B cell (primary cell): ENCODE measurements around the gene ACTR1B. TPM values are rescaled to one million over a fixed set of nuclear protein-coding genes. Genes with fewer than 3 reads are reported as not detected.

Experiments
- ATAC-seq: fragments of 200-7000 bp; cut with Tn5 transposase; one replicate; pipeline ENCODE4 v1.10.0; 2021; ENCODE audit warnings: low read depth, mild to moderate bottlenecking, moderate number of reproducible peaks, moderate library complexity
- CTCF ChIA-PET: fragments of 350-600 bp; sonication (Branson Sonifier 250); formaldehyde crosslinking; loops from one replicate; lab custom pipeline; 2021; ENCODE audit warnings: antibody characterized with exemption, inconsistent platforms; lab: Charles Lee
- POLR2A ChIA-PET: fragments of 350-600 bp; sonication (Branson Sonifier 250); formaldehyde crosslinking; loops from one replicate; lab custom pipeline; 2021; ENCODE audit warnings: antibody characterized with exemption; lab: Charles Lee
- DNase-seq: peaks from one replicate; pipeline ENCODE4 v3.0.0; 2013
- H2AFZ ChIP-seq: 2 replicates; pipeline ENCODE4 v1.6.1; 2012; ENCODE audit warnings: mild to moderate bottlenecking, low read depth, low read length; ENCODE audit not compliant: insufficient read depth, poor library complexity, severe bottlenecking
- H3K27ac ChIP-seq, 2 donors: 1 replicate in 1 of 2; 2 replicates in 1 of 2; pipeline ENCODE4 v1.5.1; 2012 to 2013; ENCODE audit warnings: low read length in 2 of 2, mild to moderate bottlenecking in 2 of 2, moderate library complexity in 1 of 2
- H3K27me3 ChIP-seq, 4 experiments: fragments of 200-600 bp in 1 of 4; sonication (generic) in 1 of 4; replicated peaks in 1 of 4; 1 replicate in 2 of 4; 2 replicates in 2 of 4; pipeline versions ENCODE4 v1.6.1 to v1.7.0; 2013 to 2016; ENCODE audit warnings: low read length in 3 of 4, mild to moderate bottlenecking in 2 of 4, mixed read lengths in 1 of 4, moderate library complexity in 1 of 4; ENCODE audit not compliant: insufficient read depth in 4 of 4, control insufficient read depth in 3 of 4; ENCODE audit errors: control extremely low read depth in 1 of 4
- H3K36me3 ChIP-seq, 2 experiments: replicated peaks in 1 of 2; 1 replicate in 1 of 2; 2 replicates in 1 of 2; pipeline versions ENCODE4 v1.6.1 to v1.7.1; 2013; ENCODE audit warnings: low read length in 1 of 2; ENCODE audit not compliant: insufficient read depth in 2 of 2, control insufficient read depth in 1 of 2; ENCODE audit errors: control extremely low read depth in 1 of 2, extremely low read depth in 1 of 2
- H3K4me1 ChIP-seq, 2 donors: fragments of 200-600 bp in 1 of 2; sonication (generic) in 1 of 2; 1 replicate in 1 of 2; 2 replicates in 1 of 2; pipeline versions ENCODE4 v1.5.1 to v1.6.1; 2013 to 2017; ENCODE audit warnings: low read length in 2 of 2; ENCODE audit not compliant: control insufficient read depth in 2 of 2, insufficient read depth in 2 of 2
- H3K4me2 ChIP-seq: replicated peaks from 2 replicates; pipeline ENCODE3; 2012; ENCODE audit warnings: mild to moderate bottlenecking, low read depth, low read length; ENCODE audit not compliant: poor library complexity, severe bottlenecking
- H3K4me3 ChIP-seq, 5 experiments: fragments of 200-600 bp in 1 of 5; sonication (generic) in 1 of 5; 1 replicate in 3 of 5; 2 replicates in 2 of 5; pipeline versions ENCODE4 v1.5.1 to v1.7.0; 2011 to 2016; ENCODE audit warnings: low read length in 4 of 5, mild to moderate bottlenecking in 4 of 5, low read depth in 2 of 5, control low read depth in 1 of 5, moderate library complexity in 1 of 5; ENCODE audit not compliant: insufficient read depth in 1 of 5; ENCODE audit errors: control extremely low read depth in 1 of 5, extremely low read depth in 1 of 5
- H3K79me2 ChIP-seq: fragments of 200-600 bp; sonication (generic); one replicate; pipeline ENCODE4 v1.6.0; 2016; ENCODE audit warnings: low read length; ENCODE audit not compliant: control insufficient read depth, insufficient read depth
- H3K9ac ChIP-seq: fragments of 200-600 bp; sonication (generic); 2 replicates; pipeline ENCODE4 v1.6.1; 2017; ENCODE audit warnings: mild to moderate bottlenecking, low read length, moderate library complexity
- H3K9me3 ChIP-seq, 3 donors: one replicate each; pipeline versions ENCODE4 v1.6.1 to v1.7.1; 2013; ENCODE audit warnings: low read length in 2 of 3; ENCODE audit not compliant: control insufficient read depth in 2 of 3, insufficient read depth in 1 of 3; ENCODE audit errors: control extremely low read depth in 1 of 3
- H4K20me1 ChIP-seq: 2 replicates; pipeline ENCODE4 v1.6.0; 2012; ENCODE audit warnings: mild to moderate bottlenecking, low read length; ENCODE audit not compliant: insufficient read depth, control insufficient read depth, poor library complexity, severe bottlenecking
- H3K27ac Mint-ChIP-seq: one replicate; pipeline ENCODE4 v1.8.0; 2021; ENCODE audit warnings: mixed read lengths
- H3K27me3 Mint-ChIP-seq: one replicate; pipeline ENCODE4 v1.8.0; 2021; ENCODE audit warnings: mixed read lengths
- H3K4me1 Mint-ChIP-seq: one replicate; pipeline ENCODE4 v1.8.0; 2021; ENCODE audit warnings: mixed read lengths
- H3K4me3 Mint-ChIP-seq: one replicate; pipeline ENCODE4 v1.8.0; 2021; ENCODE audit warnings: mixed read lengths
- H3K9me3 Mint-ChIP-seq: one replicate; pipeline ENCODE4 v1.8.0; 2022; ENCODE audit warnings: mixed read lengths; ENCODE audit not compliant: insufficient read depth
- CTCF ChIP-seq: fragments of 200-600 bp; IDR thresholded peaks from one replicate; pipeline ENCODE4 v1.8.0; 2022; ENCODE audit warnings: antibody characterized with exemption, mild to moderate bottlenecking
- EZH2 ChIP-seq: IDR thresholded peaks from 2 replicates; pipeline ENCODE4 v1.6.1; 2012; ENCODE audit warnings: borderline replicate concordance, low read depth, mild to moderate bottlenecking, moderate library complexity, low read length; ENCODE audit not compliant: insufficient read depth, poor library complexity, severe bottlenecking
- WGBS: methylation state at CpG from one replicate; pipeline ENCODE4 v1.1.5; 2013; ENCODE audit warnings: missing lambda C conversion rate; ENCODE audit not compliant: insufficient coverage; 5-methylcytosine and 5-hydroxymethylcytosine counted together
- intact Hi-C: fragments of 100-400 bp; cut with micrococcal nuclease; formaldehyde crosslinking; loops from one replicate; pipeline ENCODE4 v1.10.0; 2022
- polyA plus RNA-seq: library from polyadenylated mRNA; depleted of rRNA; stranded (reverse); fragments of >200 nt; gene quantifications from 2 replicates; pipeline ENCODE4 v1.2.3, GENCODE V29; 2012
- total RNA-seq, 2 donors: library from RNA; stranded (reverse); fragments of 120-200 nt in 1 of 2; gene quantifications; 1 replicate in 1 of 2; 2 replicates in 1 of 2; pipeline versions ENCODE4 v1.2.3 to v1.2.4, GENCODE V29; 2013 to 2022

Gene ACTR1B
- total and polyA plus RNA-seq, 2 donors (not counting 1 experiment from before 2014, with no cell fraction given), result 69.0 to 143 TPM

GRCh38 chr2:97659256-97660043 lies 4.4 kb downstream of the ACTR1B start:
- Histone ChIP-seq H3K4me1 (peaks cover 17 to 25% of the 10 kb centered on the region in 2 donors), H3K27ac (no peak overlapping the region), H3K36me3 (peaks cover 0 to 35% of the 10 kb centered on the region in 2 experiments), H3K9ac (no peak overlapping the region), H3K9me3 (no peaks in the 10 kb centered on the region), H3K79me2 (peaks cover 37% of the 10 kb centered on the region), H3K27me3 (no peaks in the 10 kb centered on the region), H4K20me1 (peaks cover 38% of the 10 kb centered on the region), H2AFZ (no peak overlapping the region), H3K4me3 (no peak overlapping the region), H3K4me2 (no peak overlapping the region)
- no peak overlapping the region for H3K27ac Mint-ChIP-seq
- DNase-seq (no peak), ATAC-seq (no peak)
- WGBS, result 97% methylated on average over 25 of the region's 29 CpGs
- H3K27me3 Mint-ChIP-seq, result no peaks in the 10 kb centered on the region
- CTCF ChIA-PET, result interaction anchor here (2.3 kb wide), 1 partner anchor 13 kb away, joined by 10 read pairs; the partner anchor contains the start of gene COX5B
- no peak overlapping the region for H3K4me3 Mint-ChIP-seq
- intact Hi-C loops, result loop anchor here (5.0 to 10.0 kb wide), 3 partner anchors 545 to 1833 kb away; partner anchors contain the start of genes ANKRD36, CNNM4 and REV1
- no peak for TF ChIP-seq CTCF
- TF ChIP-seq EZH2, result no peak
- POLR2A ChIA-PET, result no interaction called here
- H3K4me1 Mint-ChIP-seq, result peaks cover 33% of the 10 kb centered on the region
- no peaks in the 10 kb centered on the region for H3K9me3 Mint-ChIP-seq

GRCh38 chr2:97658691-97659157 lies 5.1 kb downstream of the ACTR1B start:
- DNase-seq (no peak), ATAC-seq (no peak)
- no peak overlapping the region for H3K4me2 ChIP-seq
- no peak overlapping the region for H3K27ac ChIP-seq
- WGBS, result 96% methylated on average over 13 of the region's 13 CpGs
- H3K79me2 ChIP-seq, result peaks cover 37% of the 10 kb centered on the region
- Mint-ChIP-seq H3K27ac (no peak overlapping the region), H3K4me3 (no peak overlapping the region), H3K4me1 (peaks cover 31% of the 10 kb centered on the region), H3K9me3 (no peaks in the 10 kb centered on the region), H3K27me3 (no peaks in the 10 kb centered on the region)
- H4K20me1 ChIP-seq, result peaks cover 38% of the 10 kb centered on the region
- H3K27me3 ChIP-seq, result no peaks in the 10 kb centered on the region
- TF ChIP-seq CTCF (no peak), EZH2 (no peak)
- peaks cover 0 to 35% of the 10 kb centered on the region in 2 experiments for H3K36me3 ChIP-seq
- no peak overlapping the region for H3K9ac ChIP-seq
- peaks cover 17 to 24% of the 10 kb centered on the region in 2 donors for H3K4me1 ChIP-seq
- ChIA-PET POLR2A (interaction anchor here (0.6 kb wide), 1 partner anchor 72 kb away, joined by 9 read pairs; no protein-coding TSS in a partner anchor), CTCF (no interaction called here)
- no peak overlapping the region for H3K4me3 ChIP-seq
- no peaks in the 10 kb centered on the region for H3K9me3 ChIP-seq
- intact Hi-C loops, result no loop called here
- no peak overlapping the region for H2AFZ ChIP-seq
